CD8-positive, alpha-beta memory T cell (primary cell): Measurements from ENCODE around the gene NWD2. TPM values are rescaled to one million over a fixed set of nuclear protein-coding genes. Genes with fewer than 3 reads are reported as not detected.
"Not testable (repeated sequence)": the region's sequence is repeated elsewhere in the genome, so short reads cannot be mapped to it uniquely, and the experiment has no call there.

ENCODE experiments used
- CTCF ChIA-PET: fragments of 350-600 bp; sonication (Branson Sonifier 250); formaldehyde crosslinking; loops from one replicate; lab custom pipeline; 2021; ENCODE audit warnings: antibody characterized with exemption; lab: Charles Lee
- POLR2A ChIA-PET: fragments of 350-600 bp; sonication (Branson Sonifier 250); formaldehyde crosslinking; loops from one replicate; lab custom pipeline; 2021; ENCODE audit warnings: antibody characterized with exemption; lab: Charles Lee
- DNase-seq, 5 donors: peaks; one replicate each; pipeline versions ENCODE4 v3.0.0 to v3.0.0-alpha.2; 2020 to 2022; ENCODE audit warnings: mixed read lengths in 1 of 5
- H3K27ac ChIP-seq: one replicate; pipeline ENCODE4 v1.7.0; 2013; ENCODE audit warnings: low read depth, mild to moderate bottlenecking, low read length, moderate library complexity
- H3K27me3 ChIP-seq: 2 replicates; pipeline ENCODE4 v1.7.0; 2013; ENCODE audit warnings: low read length, mild to moderate bottlenecking; ENCODE audit not compliant: insufficient read depth, poor library complexity, severe bottlenecking
- H3K36me3 ChIP-seq: 2 replicates; pipeline ENCODE4 v1.7.0; 2013; ENCODE audit warnings: mild to moderate bottlenecking, low read length, moderate library complexity; ENCODE audit not compliant: insufficient read depth
- H3K4me1 ChIP-seq: 2 replicates; pipeline ENCODE4 v1.7.0; 2013; ENCODE audit warnings: mild to moderate bottlenecking, low read length, moderate library complexity; ENCODE audit not compliant: insufficient read depth
- H3K4me3 ChIP-seq: 2 replicates; pipeline ENCODE4 v1.7.0; 2013; ENCODE audit warnings: mild to moderate bottlenecking, low read length
- H3K9me3 ChIP-seq: 2 replicates; pipeline ENCODE4 v1.7.0; 2013; ENCODE audit warnings: mild to moderate bottlenecking, low read length
- H3K27ac Mint-ChIP-seq, 8 donors: one replicate each; pipeline ENCODE4 v1.8.0; 2020 to 2021; ENCODE audit warnings: mixed read lengths in 8 of 8, mild to moderate bottlenecking in 6 of 8, inconsistent platforms in 3 of 8, moderate library complexity in 3 of 8
- H3K27me3 Mint-ChIP-seq, 2 donors: one replicate each; pipeline ENCODE4 v1.8.0; 2020 to 2021; ENCODE audit warnings: mixed read lengths in 2 of 2, mild to moderate bottlenecking in 1 of 2, moderate library complexity in 1 of 2
- H3K36me3 Mint-ChIP-seq, 3 donors: one replicate each; pipeline ENCODE4 v1.8.0; 2020 to 2021; ENCODE audit warnings: mixed read lengths in 3 of 3, inconsistent platforms in 1 of 3, mild to moderate bottlenecking in 1 of 3
- H3K4me1 Mint-ChIP-seq, 3 donors: one replicate each; pipeline ENCODE4 v1.8.0; 2020 to 2021; ENCODE audit warnings: mixed read lengths in 3 of 3, inconsistent platforms in 1 of 3, mild to moderate bottlenecking in 1 of 3
- H3K4me3 Mint-ChIP-seq, 7 donors: one replicate each; pipeline ENCODE4 v1.8.0; 2020 to 2021; ENCODE audit warnings: mixed read lengths in 7 of 7, mild to moderate bottlenecking in 6 of 7, moderate library complexity in 4 of 7, inconsistent platforms in 2 of 7
- H3K9me3 Mint-ChIP-seq, 5 donors: one replicate each; pipeline ENCODE4 v1.8.0; 2020 to 2022; ENCODE audit warnings: mixed read lengths in 5 of 5, mild to moderate bottlenecking in 3 of 5, moderate library complexity in 2 of 5, inconsistent platforms in 1 of 5
- polyA plus RNA-seq: library from polyadenylated mRNA; unstranded; fragments of 300-500 nt; fragmentation: Illumina TruSeq; gene quantifications from one replicate; pipeline ENCODE4 v1.2.3, GENCODE V29; 2021
- total RNA-seq, 2 experiments: library from RNA; stranded (reverse); gene quantifications; one replicate each; pipeline ENCODE4 v1.2.3, GENCODE V29; 2021

The NWD2 gene
- total and polyA plus RNA-seq, 3 experiments from 2014 or later: not detected

DNA sequence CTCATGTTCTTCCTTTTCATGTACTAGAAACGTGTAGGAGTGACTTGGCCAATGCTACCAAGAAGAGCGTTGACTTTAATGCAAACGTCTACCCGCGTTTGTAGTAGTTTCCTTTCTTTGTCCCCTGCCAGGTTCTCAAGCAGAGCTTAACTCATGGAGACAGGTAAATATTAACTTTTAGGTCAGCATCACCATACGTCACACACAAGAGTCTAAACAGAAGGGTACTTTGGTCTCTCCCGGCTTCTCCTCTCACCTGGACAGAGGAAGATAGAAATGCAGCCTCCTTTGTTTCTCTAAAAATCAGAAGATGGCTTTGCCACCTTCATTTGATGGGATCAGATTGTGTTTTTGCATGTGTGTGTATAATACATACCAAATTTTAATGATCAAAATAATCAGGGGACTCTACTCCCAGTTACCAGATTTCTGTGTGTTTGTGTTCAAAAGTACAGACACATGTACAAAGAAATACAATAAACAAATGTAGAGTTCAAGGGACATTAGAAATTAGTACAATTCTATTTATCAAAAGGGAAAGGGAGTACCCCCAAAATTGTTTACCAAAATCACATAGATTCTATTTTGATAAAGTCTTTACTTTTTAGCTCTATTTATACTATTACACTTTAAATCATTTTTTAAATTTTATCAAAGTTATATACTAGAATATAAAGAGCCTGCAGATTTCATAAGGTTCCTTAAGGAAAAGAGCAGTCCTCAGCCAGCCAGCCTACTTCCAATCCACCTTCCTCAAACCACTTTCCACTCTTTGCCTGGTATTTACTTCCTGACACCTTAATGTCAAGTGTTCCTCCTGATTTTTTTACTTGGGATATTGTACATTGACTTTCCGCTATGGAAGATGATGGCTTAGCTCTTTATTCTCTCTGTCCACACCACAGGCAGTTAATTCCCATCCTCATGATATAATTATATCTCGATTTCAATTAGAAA is 246.1 kb downstream of the NWD2 start:
- no peaks in the 10 kb centered on the region for H3K4me1 ChIP-seq
- DNase-seq: no peak
- H3K9me3 ChIP-seq: no peaks in the 10 kb centered on the region
- H3K27me3 Mint-ChIP-seq: peaks cover 3 to 16% of the 10 kb centered on the region in 2 donors
- peaks cover 2 to 28% (median 8%) of the 10 kb centered on the region in 5 donors for H3K9me3 Mint-ChIP-seq
- H3K36me3 ChIP-seq: no peaks in the 10 kb centered on the region
- H3K27me3 ChIP-seq: no peaks in the 10 kb centered on the region
- no peak overlapping the region for H3K27ac Mint-ChIP-seq
- no peak overlapping the region for H3K4me3 Mint-ChIP-seq
- no peak overlapping the region for H3K27ac ChIP-seq
- H3K4me1 Mint-ChIP-seq: no peaks in the 10 kb centered on the region
- CTCF ChIA-PET: no interaction called here
- no peaks in the 10 kb centered on the region for H3K36me3 Mint-ChIP-seq
- H3K4me3 ChIP-seq: no peak overlapping the region
- POLR2A ChIA-PET: no interaction called here

DNA sequence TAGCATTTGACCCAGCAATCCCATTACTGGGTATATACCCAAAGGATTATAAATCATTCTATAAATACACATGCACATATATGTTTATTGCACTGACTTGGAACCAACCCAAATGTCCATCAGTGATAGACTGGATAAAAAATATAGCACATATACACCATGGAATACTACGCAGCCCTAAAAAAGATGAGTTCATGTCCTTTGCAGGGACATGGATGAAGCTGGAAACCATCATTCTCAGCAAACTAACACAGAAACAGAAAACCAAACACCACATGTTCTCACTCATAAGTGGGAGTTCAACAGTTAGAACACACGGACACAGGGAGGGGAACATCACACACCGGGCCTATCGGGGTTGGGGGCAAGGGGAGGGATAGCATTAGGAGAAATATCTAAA is 250.8 kb downstream of the NWD2 start:
- H3K27ac Mint-ChIP-seq, DNase-seq, POLR2A ChIA-PET, H3K4me3 ChIP-seq, H3K27me3 ChIP-seq, H3K4me1 Mint-ChIP-seq, H3K36me3 ChIP-seq, H3K9me3 ChIP-seq, CTCF ChIA-PET, H3K36me3 Mint-ChIP-seq, H3K27ac ChIP-seq, H3K4me3 Mint-ChIP-seq, H3K4me1 ChIP-seq: not testable (repeated sequence)
- Mint-ChIP-seq H3K27me3 (peaks cover 4 to 12% of the 10 kb centered on the region in 2 donors), H3K9me3 (peaks cover 12 to 69% (median 52%) of the 10 kb centered on the region in 5 donors)
